Peyer's patch (tissue), 4 donors: ENCODE results near the gene NUP214. TPM values are rescaled to one million over a fixed set of nuclear protein-coding genes. Genes with fewer than 3 reads are reported as not detected.

Experiments used
- DNase-seq, 3 donors: peaks; one replicate each; pipeline ENCODE4 v3.0.0-alpha.2; 2017 to 2019
- H3K27ac ChIP-seq, 4 donors: fragments of 200-600 bp; sonication (generic); one replicate each; pipeline ENCODE4 v1.5.1; 2016 to 2019
- H3K27me3 ChIP-seq, 2 donors: fragments of 200-600 bp; sonication (generic); one replicate each; pipeline ENCODE4 v1.5.1; 2019
- H3K36me3 ChIP-seq, 3 donors: fragments of 200-600 bp; sonication (generic); one replicate each; pipeline ENCODE4 v1.5.1; 2016 to 2019
- H3K4me1 ChIP-seq, 4 donors: fragments of 200-600 bp; sonication (generic); one replicate each; pipeline ENCODE4 v1.5.1; 2016 to 2019
- H3K4me3 ChIP-seq, 4 donors: fragments of 200-600 bp; sonication (generic); 1 replicate in 3 of 4; 2 replicates in 1 of 4; pipeline ENCODE4 v1.5.1; 2016 to 2019; ENCODE audit warnings: mild to moderate bottlenecking in 1 of 4
- H3K9me3 ChIP-seq, 4 donors: fragments of 200-600 bp; sonication (generic); one replicate each; pipeline ENCODE4 v1.5.1; 2016 to 2019; ENCODE audit warnings: mild to moderate bottlenecking in 1 of 4
- POLR2A ChIP-seq, 2 donors: fragments of 450-650 bp; IDR thresholded peaks; one replicate each; pipeline ENCODE4 v1.5.1; 2017; ENCODE audit warnings: antibody characterized with exemption in 2 of 2, mild to moderate bottlenecking in 2 of 2, moderate library complexity in 2 of 2
- total RNA-seq, 4 donors: library from RNA; depleted of rRNA; stranded (reverse); fragments of >200 nt; gene quantifications; one replicate each; pipeline ENCODE4 v1.1.0, GENCODE V29; 2016
- TF ChIP-seq, protein P1 (sequence below), 6 experiments: fragments of 450-650 bp in 4 of 6; fragments of 200-600 bp in 2 of 6; sonication (generic) in 1 of 6; IDR thresholded peaks; one replicate each; pipeline ENCODE4 v1.5.1; 2017 to 2019; ENCODE audit warnings: antibody characterized with exemption in 6 of 6, mild to moderate bottlenecking in 3 of 6, moderate library complexity in 1 of 6

Gene NUP214
- total RNA-seq, 4 donors from 2014 or later, result 48.2 to 159 (median 88.2) TPM

DNA sequence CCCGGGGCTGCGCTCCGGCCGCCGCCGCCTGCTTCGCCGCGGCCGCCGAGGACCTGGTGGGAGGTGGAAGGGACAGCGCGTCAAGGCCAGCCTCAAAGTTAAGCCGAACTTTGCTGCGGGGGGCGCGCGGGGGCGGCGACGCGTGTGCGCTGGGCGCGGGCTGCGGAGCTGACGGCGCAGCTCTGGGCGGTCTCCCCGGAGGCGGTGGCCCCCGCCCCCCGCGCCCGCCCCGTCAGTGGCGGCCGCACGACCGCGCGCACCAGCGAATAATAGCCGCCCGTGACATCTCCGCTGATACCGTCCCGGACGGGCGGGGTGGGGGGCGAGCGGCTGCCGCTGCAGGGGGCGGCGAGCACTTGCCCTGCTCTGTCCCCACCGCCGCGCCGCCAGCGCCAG is 151.5 kb downstream of the NUP214 start:
- TF ChIP-seq, protein P1, sequence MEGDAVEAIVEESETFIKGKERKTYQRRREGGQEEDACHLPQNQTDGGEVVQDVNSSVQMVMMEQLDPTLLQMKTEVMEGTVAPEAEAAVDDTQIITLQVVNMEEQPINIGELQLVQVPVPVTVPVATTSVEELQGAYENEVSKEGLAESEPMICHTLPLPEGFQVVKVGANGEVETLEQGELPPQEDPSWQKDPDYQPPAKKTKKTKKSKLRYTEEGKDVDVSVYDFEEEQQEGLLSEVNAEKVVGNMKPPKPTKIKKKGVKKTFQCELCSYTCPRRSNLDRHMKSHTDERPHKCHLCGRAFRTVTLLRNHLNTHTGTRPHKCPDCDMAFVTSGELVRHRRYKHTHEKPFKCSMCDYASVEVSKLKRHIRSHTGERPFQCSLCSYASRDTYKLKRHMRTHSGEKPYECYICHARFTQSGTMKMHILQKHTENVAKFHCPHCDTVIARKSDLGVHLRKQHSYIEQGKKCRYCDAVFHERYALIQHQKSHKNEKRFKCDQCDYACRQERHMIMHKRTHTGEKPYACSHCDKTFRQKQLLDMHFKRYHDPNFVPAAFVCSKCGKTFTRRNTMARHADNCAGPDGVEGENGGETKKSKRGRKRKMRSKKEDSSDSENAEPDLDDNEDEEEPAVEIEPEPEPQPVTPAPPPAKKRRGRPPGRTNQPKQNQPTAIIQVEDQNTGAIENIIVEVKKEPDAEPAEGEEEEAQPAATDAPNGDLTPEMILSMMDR (IDR thresholded peaks at IDR 0.05), result no peak
- H3K4me3 ChIP-seq, result peak overlapping the region; percentile 74 to 87 (median 80)

DNA sequence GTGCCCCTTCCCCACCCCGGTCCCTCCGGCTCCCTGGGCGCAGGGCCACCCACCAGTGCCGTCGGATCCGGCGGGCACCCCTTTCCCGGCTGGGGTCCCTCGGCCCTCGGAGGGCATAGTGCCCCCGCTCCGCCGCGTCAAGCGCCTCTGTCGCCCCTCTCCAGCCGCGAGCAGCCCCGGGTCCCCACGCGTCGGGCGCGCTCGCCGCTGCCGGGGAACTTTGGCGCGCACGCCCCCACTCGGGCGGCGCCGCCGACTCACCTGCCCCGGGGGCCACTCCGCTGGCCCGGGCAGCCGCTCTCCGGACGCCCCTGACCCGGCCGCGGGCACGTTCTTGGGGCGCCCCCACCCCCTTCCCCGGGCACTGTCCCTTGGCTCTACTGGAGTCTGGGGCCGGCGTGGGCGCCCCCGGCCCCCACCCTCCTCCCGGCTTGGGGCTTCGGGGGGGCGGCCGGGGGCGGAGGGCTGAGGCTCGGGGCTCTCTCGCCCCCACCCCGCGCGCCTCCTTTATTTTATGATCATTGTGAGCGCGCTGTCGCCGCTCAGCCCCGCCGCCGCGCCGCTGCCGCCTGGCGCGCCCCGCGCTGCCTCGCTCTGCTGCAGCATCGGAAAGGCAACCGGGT is 152.0 kb downstream of the NUP214 start:
- peaks cover 0 to 17% (median 2%) of the 10 kb centered on the region in 4 donors for H3K4me1 ChIP-seq
- H3K9me3 ChIP-seq, result no peaks in the 10 kb centered on the region
- peak overlapping the region; percentile 69 to 92 (median 82) for H3K27ac ChIP-seq
- no peaks in the 10 kb centered on the region for H3K36me3 ChIP-seq
- DNase-seq, result peak in 2 of 3 donors; percentile 42 to 49
- peaks cover 0 to 3% of the 10 kb centered on the region in 2 donors for H3K27me3 ChIP-seq
- peak overlapping the region; percentile 74 to 87 (median 80) for H3K4me3 ChIP-seq
- no peak for TF ChIP-seq POLR2A (IDR thresholded peaks at IDR 0.05)
- TF ChIP-seq, protein P1 (IDR thresholded peaks at IDR 0.05), result no peak

More for the DNA sequence above, 151.5 kb downstream of the NUP214 start:
- Histone ChIP-seq H3K27ac (peak overlapping the region; percentile 69 to 92 (median 82)), H3K4me1 (peaks cover 0 to 16% (median 5%) of the 10 kb centered on the region in 4 donors), H3K36me3 (no peaks in the 10 kb centered on the region), H3K27me3 (peaks cover 0 to 3% of the 10 kb centered on the region in 2 donors), H3K9me3 (no peaks in the 10 kb centered on the region)
- DNase-seq, result no peak

- Histone ChIP-seq H3K4me3 (peak overlapping the region; percentile 74 to 87 (median 80)), H3K27ac (peak overlapping the region; percentile 69 to 92 (median 82)), H3K36me3 (no peaks in the 10 kb centered on the region), H3K27me3 (peaks cover 0 to 3% of the 10 kb centered on the region in 2 donors), H3K4me1 (peaks cover 0 to 24% (median 2%) of the 10 kb centered on the region in 4 donors), H3K9me3 (no peaks in the 10 kb centered on the region)
- no peak for TF ChIP-seq POLR2A (IDR thresholded peaks at IDR 0.05)
- TF ChIP-seq, protein P1 (IDR thresholded peaks at IDR 0.05), result no peak
- DNase-seq, result peak; percentile 68 to 90 (median 85)
Measured at GRCh38 chr9:131277910-131278701, 152.7 kb downstream of the NUP214 start.

DNA sequence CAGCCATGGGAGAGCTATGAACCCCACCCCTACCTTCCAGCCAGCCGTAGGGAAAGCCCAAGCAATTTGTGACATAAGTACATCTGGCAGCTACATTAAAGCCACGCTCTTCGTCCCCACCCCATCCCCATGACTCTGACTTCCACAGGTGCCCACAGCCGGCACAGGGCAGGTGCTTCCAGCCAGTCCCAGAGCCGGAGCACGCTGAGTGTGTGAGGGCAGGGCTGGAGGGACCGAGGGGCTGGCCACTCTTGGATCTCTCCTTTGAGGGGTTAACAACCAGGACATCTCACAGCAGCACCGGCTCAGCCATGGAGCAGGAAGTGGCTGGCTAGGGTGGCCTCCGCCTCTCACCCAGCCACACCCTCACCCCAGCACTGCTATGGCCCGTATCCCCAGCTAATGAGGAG is 153.3 kb downstream of the NUP214 start:
- Histone ChIP-seq H3K27ac (peak overlapping the region in 2 of 4 donors; percentile 69 to 92), H3K9me3 (no peaks in the 10 kb centered on the region), H3K4me1 (peaks cover 0 to 25% (median 2%) of the 10 kb centered on the region in 4 donors), H3K27me3 (peaks cover 0 to 3% of the 10 kb centered on the region in 2 donors), H3K4me3 (no peak overlapping the region), H3K36me3 (no peaks in the 10 kb centered on the region)
- DNase-seq, result peak in 1 of 3 donors; percentile 35
- TF ChIP-seq, protein P1 (IDR thresholded peaks at IDR 0.05), result no peak
- no peak for TF ChIP-seq POLR2A (IDR thresholded peaks at IDR 0.05)

DNA sequence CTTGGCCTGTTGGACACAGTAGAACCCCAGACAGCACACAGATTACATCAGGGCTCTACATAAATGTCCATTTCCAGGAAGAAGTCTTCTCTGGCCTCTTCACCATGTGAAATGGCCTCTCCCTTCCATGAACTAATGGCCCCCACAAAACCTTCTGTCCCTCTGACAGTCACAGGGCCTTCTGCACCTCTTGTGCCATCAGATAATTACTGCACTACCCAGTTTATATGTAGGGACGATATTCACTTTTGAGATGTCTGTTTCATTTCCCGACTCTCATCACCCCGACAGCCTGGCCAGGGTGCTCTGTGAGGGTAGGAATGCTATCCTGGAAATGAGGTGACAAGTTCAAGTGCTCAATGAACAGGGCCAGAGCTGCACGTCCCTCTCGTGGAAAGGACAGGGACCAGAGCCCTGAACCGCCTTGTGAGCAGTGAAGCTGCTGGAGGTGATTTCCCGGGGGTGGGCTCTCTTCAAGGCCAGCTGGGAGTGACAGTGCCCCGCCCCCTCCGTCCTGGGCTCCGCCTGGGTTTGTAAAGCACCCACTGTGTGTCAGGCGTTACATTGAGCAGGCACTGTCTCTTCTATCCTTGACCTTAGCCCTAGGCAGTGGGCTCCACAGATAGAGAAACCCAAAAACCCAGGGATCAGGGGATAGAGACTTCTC is 153.9 kb downstream of the NUP214 start:
- DNase-seq, result peak in 1 of 3 donors; percentile 40
- Histone ChIP-seq H3K36me3 (no peaks in the 10 kb centered on the region), H3K4me1 (peaks cover 0 to 25% (median 2%) of the 10 kb centered on the region in 4 donors), H3K27me3 (peaks cover 0 to 3% of the 10 kb centered on the region in 2 donors), H3K9me3 (no peaks in the 10 kb centered on the region), H3K4me3 (no peak overlapping the region), H3K27ac (peak overlapping the region in 1 of 4 donors; percentile 92)
- TF ChIP-seq, protein P1 (IDR thresholded peaks at IDR 0.05), result no peak
- no peak for TF ChIP-seq POLR2A (IDR thresholded peaks at IDR 0.05)
